NCI-H1092 (cell line): Measurements from ENCODE around the gene MRTFA.

Experiments used
- DNase-seq: peaks from one replicate; lab custom pipeline; 2025; lab: John Stamatoyannopoulos, UW

The MRTFA gene

GRCh38 chr22:40491990-40492631 lies 144.4 kb downstream of the MRTFA start:
- no peak for DNase-seq

- peak; percentile 5 for DNase-seq
Observed at GRCh38 chr22:40487663-40488249, 148.8 kb downstream of the MRTFA start.

- DNase-seq, result no peak
Observed at GRCh38 chr22:40486962-40487602, 149.4 kb downstream of the MRTFA start.

- DNase-seq, result no peak
Observed at GRCh38 chr22:40485813-40486667, 150.5 kb downstream of the MRTFA start.

GRCh38 chr22:40484906-40485669 lies 151.4 kb downstream of the MRTFA start:
- DNase-seq, result no peak

GRCh38 chr22:40482886-40483285 lies 153.6 kb downstream of the MRTFA start:
- DNase-seq, result no peak

- DNase-seq, result no peak
Observed at GRCh38 chr22:40482391-40482790, 154.1 kb downstream of the MRTFA start.

- no peak for DNase-seq
Observed at GRCh38 chr22:40480996-40481395, 155.5 kb downstream of the MRTFA start.

GRCh38 chr22:40479887-40480538 lies 156.5 kb downstream of the MRTFA start:
- no peak for DNase-seq

GRCh38 chr22:40479126-40479800 lies 157.3 kb downstream of the MRTFA start:
- DNase-seq, result no peak

- DNase-seq, result no peak
Observed at GRCh38 chr22:40478338-40479125, 158.0 kb downstream of the MRTFA start.

GRCh38 chr22:40477683-40478337 lies 158.7 kb downstream of the MRTFA start:
- no peak for DNase-seq

GRCh38 chr22:40476341-40476740 lies 160.2 kb downstream of the MRTFA start:
- no peak for DNase-seq

- DNase-seq, result no peak
Observed at GRCh38 chr22:40473703-40474102, 162.8 kb downstream of the MRTFA start.

GRCh38 chr22:40472579-40472978 lies 163.9 kb downstream of the MRTFA start:
- DNase-seq, result no peak

- DNase-seq, result no peak
Observed at GRCh38 chr22:40472051-40472450, 164.5 kb downstream of the MRTFA start.

GRCh38 chr22:40469181-40469580 lies 167.3 kb downstream of the MRTFA start:
- no peak for DNase-seq

GRCh38 chr22:40468616-40469015 lies 167.9 kb downstream of the MRTFA start:
- DNase-seq, result no peak

- DNase-seq, result no peak
Observed at GRCh38 chr22:40466976-40467375, 169.5 kb downstream of the MRTFA start.
